ENCODE results near the gene CAMKMT. TPM values are rescaled to one million over a fixed set of nuclear protein-coding genes. Genes with fewer than 3 reads are reported as not detected.

Gene CAMKMT
- total RNA-seq, 5 donors from 2014 or later (not counting 1 experiment from before 2014, with no cell fraction given), result 11.9 to 20.2 (median 16.5) TPM

DNA sequence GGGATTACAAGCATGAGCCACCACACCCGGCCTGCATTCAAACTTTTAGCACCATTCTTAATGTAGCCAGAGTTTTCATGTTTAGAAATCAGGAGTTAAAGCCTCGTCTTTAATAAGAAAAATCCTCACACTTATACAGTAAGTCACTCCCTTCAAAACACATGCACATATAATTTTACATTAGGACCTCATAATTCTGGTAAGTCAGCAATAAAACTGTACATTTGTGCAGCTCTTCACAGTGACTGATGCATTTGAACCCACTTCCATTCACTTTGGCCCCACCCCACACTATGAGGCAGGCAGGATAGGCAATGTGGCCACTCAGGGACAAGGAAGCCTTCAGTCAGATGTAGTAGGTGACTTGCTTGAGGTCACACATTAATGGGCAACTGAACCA lies 438.0 kb downstream of the CAMKMT start:
- CTCF ChIA-PET, result no interaction called here
- peaks cover 0 to 17% of the 10 kb centered on the region in 2 experiments for H3K4me1 ChIP-seq (ENCODE audit: control insufficient read depth in 1 of 2, extremely low read depth in 1 of 2, insufficient read depth in 2 of 2, low read length in 2 of 2)
- no peaks in the 10 kb centered on the region for H3K9me3 ChIP-seq
- Mint-ChIP-seq H3K9me3 (peaks cover 0 to 2% (median 0%) of the 10 kb centered on the region in 3 donors), H3K4me1 (peaks cover 12 to 20% (median 19%) of the 10 kb centered on the region in 3 donors), H3K36me3 (no peaks in the 10 kb centered on the region), H3K27me3 (peaks cover 62 to 76% of the 10 kb centered on the region in 2 donors), H3K4me3 (no peak overlapping the region), H3K27ac (no peak overlapping the region)
- H3K4me3 ChIP-seq (ENCODE audit: control insufficient read depth in 1 of 2, extremely low read depth in 1 of 2, low read length in 1 of 2), result no peak overlapping the region
- peaks cover 13 to 57% of the 10 kb centered on the region in 2 experiments for H3K27me3 ChIP-seq (replicated peaks in 1 of 2; ENCODE audit: control insufficient read depth in 2 of 2, extremely low read depth in 1 of 2, insufficient read depth in 2 of 2, low read length in 1 of 2)
- 73% methylated on average over 2 of the region's 2 CpGs for WGBS (ENCODE audit: insufficient coverage)
- POLR2A ChIA-PET, result no interaction called here
- no peak for DNase-seq
- ATAC-seq (replicated peaks in 1 of 4), result no peak
- no peaks in the 10 kb centered on the region for H3K36me3 ChIP-seq (ENCODE audit: control insufficient read depth in 2 of 2, extremely low read depth in 1 of 2, insufficient read depth in 1 of 2, low read length in 1 of 2)
- no peak overlapping the region for H3K27ac ChIP-seq (ENCODE audit: low read length)

DNA sequence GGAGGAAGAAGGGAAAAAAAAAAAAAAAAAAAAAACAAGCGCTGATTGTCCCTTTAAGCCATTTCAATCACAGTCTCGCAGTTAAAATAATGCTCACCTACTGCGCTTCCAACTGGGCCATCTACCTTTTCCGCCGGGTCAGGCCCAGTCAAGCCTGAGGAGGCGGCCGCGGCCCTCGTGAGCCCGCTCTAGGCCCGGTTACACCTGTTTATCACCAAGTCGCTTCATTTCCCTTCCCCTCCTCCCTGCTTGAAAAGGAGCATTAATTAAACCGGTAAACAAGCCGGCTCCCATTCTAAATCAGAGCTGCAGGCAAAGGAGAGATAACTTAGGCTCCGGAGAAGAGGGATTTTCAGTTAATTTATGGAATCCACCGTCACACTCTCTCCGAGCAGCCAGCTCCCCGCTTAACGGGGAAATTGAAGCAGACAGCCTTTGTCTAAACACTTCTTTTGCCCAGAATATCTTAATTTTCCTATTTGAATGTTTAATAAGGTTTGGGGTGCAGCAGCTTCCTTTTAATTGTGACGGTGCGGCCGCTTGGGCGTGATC lies 439.6 kb downstream of the CAMKMT start:
- 24% methylated on average over 6 of the region's 23 CpGs for WGBS (ENCODE audit: insufficient coverage)
- H3K4me3 ChIP-seq (ENCODE audit: control insufficient read depth in 1 of 2, extremely low read depth in 1 of 2, low read length in 1 of 2), result peak overlapping the region in 1 of 2 donors; percentile 69
- H3K4me1 Mint-ChIP-seq, result peaks cover 12 to 20% (median 19%) of the 10 kb centered on the region in 3 donors
- H3K27me3 ChIP-seq (replicated peaks in 1 of 2; ENCODE audit: control insufficient read depth in 2 of 2, extremely low read depth in 1 of 2, insufficient read depth in 2 of 2, low read length in 1 of 2), result peaks cover 20 to 67% of the 10 kb centered on the region in 2 experiments
- no peak overlapping the region for H3K27ac ChIP-seq (ENCODE audit: low read length)
- H3K9me3 ChIP-seq, result no peaks in the 10 kb centered on the region
- no peak overlapping the region for H3K27ac Mint-ChIP-seq
- peaks cover 73 to 83% of the 10 kb centered on the region in 2 donors for H3K27me3 Mint-ChIP-seq
- no peaks in the 10 kb centered on the region for H3K36me3 ChIP-seq (ENCODE audit: control insufficient read depth in 2 of 2, extremely low read depth in 1 of 2, insufficient read depth in 1 of 2, low read length in 1 of 2)
- peaks cover 0 to 17% of the 10 kb centered on the region in 2 experiments for H3K4me1 ChIP-seq (ENCODE audit: control insufficient read depth in 1 of 2, extremely low read depth in 1 of 2, insufficient read depth in 2 of 2, low read length in 2 of 2)
- CTCF ChIA-PET, result no interaction called here
- ATAC-seq (replicated peaks in 1 of 4), result no peak
- POLR2A ChIA-PET, result no interaction called here
- no peak for DNase-seq
- no peaks in the 10 kb centered on the region for H3K36me3 Mint-ChIP-seq
- H3K9me3 Mint-ChIP-seq, result no peaks in the 10 kb centered on the region
- peak overlapping the region in 1 of 3 donors; percentile 78 for H3K4me3 Mint-ChIP-seq

DNA sequence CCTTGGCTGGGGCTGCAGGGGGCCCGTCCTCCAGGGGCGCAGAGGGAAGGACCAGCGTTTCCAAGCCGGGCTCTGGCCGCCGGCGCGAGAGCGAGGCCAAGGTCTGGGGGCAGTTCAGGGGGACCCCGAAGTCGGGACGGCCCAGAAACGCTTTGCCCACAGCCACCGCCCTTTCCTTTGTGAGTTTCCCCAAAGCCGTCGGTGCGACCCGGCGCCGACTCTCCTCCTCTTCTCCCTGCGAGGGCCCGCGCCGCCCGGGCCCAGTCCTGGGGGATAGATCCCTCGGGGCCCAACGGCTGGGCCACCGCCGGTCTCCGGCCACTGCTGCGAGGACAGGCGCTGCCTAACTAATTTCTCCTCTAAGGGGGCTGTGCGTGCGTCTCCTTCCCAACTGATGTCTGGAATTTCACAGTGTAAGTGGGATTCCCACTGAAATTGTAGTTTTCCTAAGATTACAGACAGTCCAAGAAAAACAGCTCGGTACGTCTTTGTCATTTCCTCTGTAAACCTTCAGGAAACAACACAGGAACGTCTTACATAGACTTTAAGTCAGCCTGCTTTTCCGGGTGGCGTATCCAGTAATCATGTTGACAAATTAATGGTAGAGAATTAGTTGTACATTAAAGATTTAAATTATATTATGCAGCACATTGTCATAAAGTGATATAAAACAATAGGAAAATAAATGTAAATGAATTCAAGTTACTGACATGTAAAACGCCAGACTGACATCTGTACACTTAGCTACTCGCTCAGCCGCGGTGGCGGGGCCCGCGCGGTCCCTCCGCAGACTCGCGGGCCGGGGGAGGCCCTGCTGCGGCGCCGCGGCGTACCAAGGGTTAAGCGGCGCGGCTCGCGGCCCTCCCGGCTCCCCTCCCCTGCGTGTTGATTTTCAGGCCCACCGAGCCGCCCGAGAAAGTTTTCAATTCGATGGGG lies 440.4 kb downstream of the CAMKMT start:
- Histone ChIP-seq H3K4me1 (ENCODE audit: control insufficient read depth in 1 of 2, extremely low read depth in 1 of 2, insufficient read depth in 2 of 2, low read length in 2 of 2) (peaks cover 0 to 17% of the 10 kb centered on the region in 2 experiments), H3K27me3 (replicated peaks in 1 of 2; ENCODE audit: control insufficient read depth in 2 of 2, extremely low read depth in 1 of 2, insufficient read depth in 2 of 2, low read length in 1 of 2) (peaks cover 20 to 61% of the 10 kb centered on the region in 2 experiments), H3K27ac (ENCODE audit: low read length) (no peak overlapping the region), H3K36me3 (ENCODE audit: control insufficient read depth in 2 of 2, extremely low read depth in 1 of 2, insufficient read depth in 1 of 2, low read length in 1 of 2) (no peaks in the 10 kb centered on the region), H3K4me3 (ENCODE audit: control insufficient read depth in 1 of 2, extremely low read depth in 1 of 2, low read length in 1 of 2) (peak overlapping the region in 1 of 2 donors; percentile 69), H3K9me3 (no peaks in the 10 kb centered on the region)
- H3K9me3 Mint-ChIP-seq, result no peaks in the 10 kb centered on the region
- no peak overlapping the region for H3K27ac Mint-ChIP-seq
- no peak for DNase-seq
- H3K4me3 Mint-ChIP-seq, result peak overlapping the region; percentile 40 to 78 (median 63)
- H3K36me3 Mint-ChIP-seq, result no peaks in the 10 kb centered on the region
- H3K4me1 Mint-ChIP-seq, result peaks cover 12 to 20% (median 19%) of the 10 kb centered on the region in 3 donors
- WGBS (ENCODE audit: insufficient coverage), result 9% methylated on average over 58 of the region's 67 CpGs
- CTCF ChIA-PET, result no interaction called here
- peaks cover 80 to 89% of the 10 kb centered on the region in 2 donors for H3K27me3 Mint-ChIP-seq
- ATAC-seq (replicated peaks in 1 of 4), result no peak
- POLR2A ChIA-PET, result no interaction called here

DNA sequence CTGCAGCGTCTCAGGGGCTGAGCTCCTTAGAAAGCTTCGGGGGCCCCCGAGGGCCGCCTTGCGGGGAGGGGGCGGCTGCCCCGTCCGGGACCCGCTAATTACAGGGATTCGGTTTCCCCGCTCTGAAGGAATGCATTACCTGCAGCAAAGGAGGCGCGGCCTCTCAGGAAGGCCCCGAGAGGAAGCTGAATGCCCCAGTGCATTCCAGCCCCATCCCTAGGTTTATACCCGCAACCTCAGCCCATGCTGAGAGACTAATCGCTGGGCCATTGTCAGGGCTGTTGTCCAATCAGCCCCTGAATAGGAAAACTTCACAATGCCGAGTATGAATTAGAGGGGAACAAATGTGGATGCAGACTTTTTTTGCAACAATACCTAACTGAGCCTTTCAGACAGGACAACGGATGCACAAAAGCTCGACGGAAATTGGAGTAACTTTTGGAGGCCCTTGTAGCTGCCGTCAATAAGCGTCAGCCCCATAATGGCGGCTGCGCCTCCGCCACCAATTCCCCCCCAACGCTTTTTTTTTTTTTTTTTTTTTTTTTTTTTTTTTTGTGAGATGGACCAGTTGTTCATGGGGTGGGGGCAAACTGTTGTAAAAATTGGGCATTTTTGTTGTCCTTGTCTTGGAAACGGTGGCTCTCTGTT lies 441.2 kb downstream of the CAMKMT start:
- POLR2A ChIA-PET, result no interaction called here
- Mint-ChIP-seq H3K9me3 (no peaks in the 10 kb centered on the region), H3K36me3 (no peaks in the 10 kb centered on the region), H3K4me1 (peaks cover 12 to 20% (median 19%) of the 10 kb centered on the region in 3 donors), H3K27ac (no peak overlapping the region), H3K27me3 (peaks cover 78 to 88% of the 10 kb centered on the region in 2 donors), H3K4me3 (no peak overlapping the region)
- 6% methylated on average over 15 of the region's 27 CpGs for WGBS (ENCODE audit: insufficient coverage)
- Histone ChIP-seq H3K36me3 (ENCODE audit: control insufficient read depth in 2 of 2, extremely low read depth in 1 of 2, insufficient read depth in 1 of 2, low read length in 1 of 2) (no peaks in the 10 kb centered on the region), H3K4me3 (ENCODE audit: control insufficient read depth in 1 of 2, extremely low read depth in 1 of 2, low read length in 1 of 2) (peak overlapping the region in 1 of 2 donors; percentile 69), H3K4me1 (ENCODE audit: control insufficient read depth in 1 of 2, extremely low read depth in 1 of 2, insufficient read depth in 2 of 2, low read length in 2 of 2) (peaks cover 0 to 17% of the 10 kb centered on the region in 2 experiments), H3K27me3 (replicated peaks in 1 of 2; ENCODE audit: control insufficient read depth in 2 of 2, extremely low read depth in 1 of 2, insufficient read depth in 2 of 2, low read length in 1 of 2) (peaks cover 25 to 61% of the 10 kb centered on the region in 2 experiments), H3K9me3 (no peaks in the 10 kb centered on the region), H3K27ac (ENCODE audit: low read length) (no peak overlapping the region)
- ATAC-seq (replicated peaks in 1 of 4) (peak in 1 of 4 experiments; percentile 20), DNase-seq (no peak)
- CTCF ChIA-PET, result no interaction called here

- H3K27ac Mint-ChIP-seq, result no peak overlapping the region
These were observed 442.9 kb downstream of the CAMKMT start for GRCh38 chr2:44804406-44805265.

More at GRCh38 chr2:44804406-44805265, 442.9 kb downstream of the CAMKMT start:
- no peak overlapping the region for H3K4me3 Mint-ChIP-seq
- peaks cover 0 to 17% of the 10 kb centered on the region in 2 experiments for H3K4me1 ChIP-seq (ENCODE audit: control insufficient read depth in 1 of 2, extremely low read depth in 1 of 2, insufficient read depth in 2 of 2, low read length in 2 of 2)
- H3K4me1 Mint-ChIP-seq, result peaks cover 12 to 20% (median 19%) of the 10 kb centered on the region in 3 donors
- DNase-seq, result no peak
- no peaks in the 10 kb centered on the region for H3K36me3 Mint-ChIP-seq
- peaks cover 28 to 50% of the 10 kb centered on the region in 2 experiments for H3K27me3 ChIP-seq (replicated peaks in 1 of 2; ENCODE audit: control insufficient read depth in 2 of 2, extremely low read depth in 1 of 2, insufficient read depth in 2 of 2, low read length in 1 of 2)
- H3K4me3 ChIP-seq (ENCODE audit: control insufficient read depth in 1 of 2, extremely low read depth in 1 of 2, low read length in 1 of 2), result no peak overlapping the region
- H3K27me3 Mint-ChIP-seq, result peaks cover 75 to 81% of the 10 kb centered on the region in 2 donors
- POLR2A ChIA-PET, result no interaction called here
- WGBS (ENCODE audit: insufficient coverage), result 60% methylated on average over 4 of the region's 12 CpGs
- CTCF ChIA-PET, result interaction anchor here in 1 of 2 donors (0.7 kb wide), 1 partner anchor 18 kb away, joined by 4 read pairs; no protein-coding TSS in a partner anchor
- H3K9me3 ChIP-seq, result no peaks in the 10 kb centered on the region
- ATAC-seq (replicated peaks in 1 of 4), result no peak
- H3K9me3 Mint-ChIP-seq, result no peaks in the 10 kb centered on the region
- H3K27ac ChIP-seq (ENCODE audit: low read length), result no peak overlapping the region
- H3K36me3 ChIP-seq (ENCODE audit: control insufficient read depth in 2 of 2, extremely low read depth in 1 of 2, insufficient read depth in 1 of 2, low read length in 1 of 2), result no peaks in the 10 kb centered on the region

All from T-cell (primary cell).